Dermis microvascular lymphatic vessel endothelial cell (primary cell): ENCODE results near the gene PSORS1C1. TPM values are rescaled to one million over a fixed set of nuclear protein-coding genes. Genes with fewer than 3 reads are reported as not detected.
"Not testable (repeated sequence)": the region's sequence is repeated elsewhere in the genome, so short reads cannot be mapped to it uniquely, and the experiment has no call there.

Experiments
- DNase-seq, 2 donors: peaks; one replicate each; pipeline versions ENCODE4 v3.0.0 to v3.0.0-alpha.2; 2010; ENCODE audit warnings: low read depth in 2 of 2
- total RNA-seq: library from RNA; depleted of rRNA; stranded (reverse); fragments of >200 nt; gene quantifications from 2 replicates; pipeline ENCODE4 v1.2.1, GENCODE V29; 2014

PSORS1C1 gene
- total RNA-seq, 1 donor from 2014 or later = 3.7 TPM

DNA sequence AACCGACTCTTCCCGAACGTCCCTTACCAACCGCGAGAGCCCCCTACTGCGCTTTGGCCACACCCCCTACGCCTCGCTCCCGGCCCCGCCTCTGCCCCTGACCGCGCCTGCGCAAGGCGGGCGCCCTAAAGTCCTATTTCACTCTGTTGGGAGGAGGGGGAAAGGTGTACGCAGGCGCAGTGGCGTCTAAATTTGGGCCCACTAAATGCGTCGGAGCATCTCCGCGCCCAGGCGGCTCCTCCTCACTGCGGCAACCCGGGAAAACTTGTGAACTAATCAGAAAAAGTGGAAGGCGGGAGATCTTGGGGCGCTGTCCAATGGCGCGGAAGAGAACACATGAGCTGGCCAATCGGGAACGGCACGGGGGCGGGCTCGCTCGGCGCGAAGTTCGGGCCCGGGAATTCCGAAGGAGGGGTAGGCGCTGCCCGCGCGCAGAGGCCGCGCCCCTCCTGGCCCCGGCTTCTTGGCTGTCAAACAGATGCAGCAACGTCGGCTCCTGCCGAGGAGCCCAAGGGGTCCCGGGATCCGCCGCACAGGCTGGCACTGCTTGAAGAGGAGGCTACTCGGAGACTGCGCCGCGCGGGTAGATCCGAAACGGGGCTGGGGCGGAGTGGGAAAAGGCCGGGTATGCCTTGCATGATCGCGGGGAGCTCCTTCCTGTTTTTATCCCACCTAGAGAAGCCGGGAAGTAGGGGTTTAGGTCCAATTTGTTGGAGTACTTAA is 43.7 kb downstream of the PSORS1C1 start, which contains the start of gene TCF19:
Gene TCF19 (plus strand): TSS at position 450 of the 723 bp plus-strand sequence. CDS start 881 bp downstream, outside the sequence.
- peak; percentile 98 to 99 for DNase-seq

DNA sequence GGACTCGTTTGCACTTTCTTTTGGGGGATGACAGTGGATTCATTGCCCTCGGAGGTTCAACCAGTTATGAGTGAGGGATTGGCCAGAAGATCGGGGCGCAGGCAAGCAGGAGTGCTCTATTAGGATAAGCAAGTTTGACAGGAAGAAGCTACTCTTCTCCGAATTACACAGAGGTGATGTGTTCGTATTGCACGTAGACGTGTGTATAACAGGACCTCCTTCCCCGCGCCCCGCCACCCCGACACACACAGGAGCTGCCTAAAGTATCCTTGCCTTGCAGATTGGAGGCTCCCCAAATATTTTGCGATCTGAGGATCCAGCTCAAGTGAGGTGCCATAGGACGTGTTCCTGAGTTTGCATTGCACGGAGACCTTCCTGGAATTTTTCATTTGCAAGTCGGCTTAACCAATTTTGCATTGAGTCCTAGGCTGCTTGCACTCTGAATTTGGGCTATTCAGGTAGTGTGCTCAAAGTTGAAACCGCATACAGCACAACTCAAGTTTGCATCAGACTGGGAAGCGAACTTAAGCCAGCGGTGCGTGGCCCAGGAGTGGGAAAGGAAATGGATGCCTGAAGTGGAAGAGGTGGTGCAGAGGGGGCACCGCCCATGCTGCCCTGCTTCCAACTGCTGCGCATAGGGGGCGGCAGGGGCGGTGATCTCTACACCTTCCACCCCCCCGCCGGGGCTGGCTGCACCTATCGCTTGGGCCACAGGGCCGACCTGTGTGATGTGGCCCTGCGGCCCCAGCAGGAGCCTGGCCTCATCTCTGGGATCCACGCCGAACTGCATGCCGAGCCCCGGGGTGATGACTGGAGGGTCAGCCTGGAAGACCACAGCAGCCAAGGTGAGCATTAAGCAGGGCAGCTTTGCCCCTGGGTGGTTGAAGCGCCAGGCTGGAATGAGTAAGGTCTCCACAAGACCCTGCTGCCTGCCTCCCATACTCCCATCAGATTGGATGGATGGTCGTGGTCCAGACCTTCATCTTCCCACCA is 44.6 kb downstream of the PSORS1C1 start:
- peak in 1 of 2 donors; percentile 17 for DNase-seq

DNA sequence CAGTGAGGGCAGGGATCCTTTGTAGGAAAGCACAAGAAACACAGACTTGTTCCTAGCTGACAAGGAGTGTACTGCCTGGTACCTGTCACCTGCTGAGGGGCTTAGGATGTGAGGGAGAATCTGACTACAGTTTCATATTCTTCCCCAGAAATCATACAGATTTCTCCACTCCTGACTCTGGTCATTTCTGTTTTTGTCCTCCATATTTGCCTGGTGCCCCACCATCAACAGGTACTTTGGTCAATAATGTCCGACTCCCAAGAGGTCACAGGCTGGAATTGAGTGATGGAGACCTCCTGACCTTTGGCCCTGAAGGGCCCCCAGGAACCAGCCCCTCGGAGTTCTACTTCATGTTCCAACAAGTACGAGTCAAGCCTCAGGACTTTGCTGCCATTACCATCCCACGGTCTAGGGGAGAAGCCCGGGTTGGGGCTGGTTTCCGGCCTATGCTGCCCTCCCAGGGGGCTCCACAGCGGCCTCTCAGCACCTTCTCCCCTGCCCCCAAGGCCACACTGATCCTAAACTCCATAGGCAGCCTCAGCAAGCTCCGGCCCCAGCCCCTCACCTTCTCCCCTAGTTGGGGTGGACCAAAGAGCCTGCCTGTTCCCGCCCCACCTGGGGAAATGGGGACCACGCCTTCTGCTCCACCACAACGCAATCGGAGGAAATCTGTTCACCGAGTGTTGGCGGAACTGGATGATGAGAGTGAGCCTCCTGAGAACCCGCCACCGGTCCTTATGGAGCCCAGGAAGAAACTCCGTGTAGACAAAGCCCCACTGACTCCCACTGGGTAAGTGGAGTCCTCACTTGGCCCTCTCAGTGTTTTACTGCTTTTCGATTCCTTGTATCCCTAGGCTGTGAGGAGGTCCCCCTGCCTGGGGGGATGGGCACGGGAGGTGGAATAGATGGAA is 46.9 kb downstream of the PSORS1C1 start:
- no peak for DNase-seq

DNA sequence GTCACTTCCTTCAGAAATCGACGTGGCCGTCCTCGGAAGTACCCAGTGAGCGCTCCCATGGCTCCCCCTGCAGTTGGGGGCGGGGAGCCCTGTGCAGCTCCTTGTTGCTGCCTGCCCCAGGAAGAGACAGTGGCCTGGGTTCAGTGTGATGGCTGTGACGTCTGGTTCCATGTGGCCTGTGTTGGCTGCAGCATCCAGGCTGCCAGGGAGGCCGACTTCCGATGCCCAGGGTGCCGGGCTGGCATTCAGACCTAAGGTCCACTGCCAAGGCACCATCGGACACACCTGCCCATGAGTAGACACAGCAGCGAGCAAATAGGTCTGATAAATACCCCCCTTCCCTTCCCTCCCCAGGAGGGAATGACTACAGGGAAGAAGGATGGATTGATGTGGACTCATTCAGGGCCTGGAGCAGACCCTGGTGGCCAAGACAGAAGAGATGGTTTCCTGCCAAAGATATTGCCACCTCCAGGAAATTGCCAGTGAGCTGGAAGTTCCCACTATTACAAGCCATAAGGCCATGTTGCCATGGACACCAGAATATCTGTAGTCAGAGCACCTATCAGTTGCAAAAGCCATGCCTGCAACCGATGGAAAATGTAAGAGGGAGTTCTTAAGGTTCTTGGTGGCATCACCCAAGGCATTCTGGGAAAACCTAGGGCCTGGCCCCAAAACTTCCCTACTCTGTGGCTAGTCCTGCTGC is 48.0 kb downstream of the PSORS1C1 start:
- no peak for DNase-seq

DNA sequence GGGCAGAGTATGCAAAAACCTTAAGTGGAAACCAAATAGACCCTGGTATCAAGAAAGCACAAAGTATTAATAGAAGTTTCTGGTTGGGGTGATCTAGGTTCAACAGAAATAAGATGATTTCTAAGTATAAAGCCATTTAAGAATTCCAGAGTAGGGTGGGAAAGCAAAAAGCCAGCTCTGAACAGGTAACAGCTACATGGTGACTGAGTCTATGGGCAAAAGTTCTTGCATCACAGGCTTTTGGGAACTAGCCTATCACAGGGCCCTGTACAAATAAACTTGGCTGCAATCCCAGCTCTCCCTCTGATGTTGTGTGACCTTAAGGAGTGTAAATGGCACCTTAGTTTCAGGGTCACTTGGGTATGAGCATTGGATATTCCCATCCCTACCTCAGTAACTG is 49.3 kb downstream of the PSORS1C1 start:
- no peak for DNase-seq

DNA sequence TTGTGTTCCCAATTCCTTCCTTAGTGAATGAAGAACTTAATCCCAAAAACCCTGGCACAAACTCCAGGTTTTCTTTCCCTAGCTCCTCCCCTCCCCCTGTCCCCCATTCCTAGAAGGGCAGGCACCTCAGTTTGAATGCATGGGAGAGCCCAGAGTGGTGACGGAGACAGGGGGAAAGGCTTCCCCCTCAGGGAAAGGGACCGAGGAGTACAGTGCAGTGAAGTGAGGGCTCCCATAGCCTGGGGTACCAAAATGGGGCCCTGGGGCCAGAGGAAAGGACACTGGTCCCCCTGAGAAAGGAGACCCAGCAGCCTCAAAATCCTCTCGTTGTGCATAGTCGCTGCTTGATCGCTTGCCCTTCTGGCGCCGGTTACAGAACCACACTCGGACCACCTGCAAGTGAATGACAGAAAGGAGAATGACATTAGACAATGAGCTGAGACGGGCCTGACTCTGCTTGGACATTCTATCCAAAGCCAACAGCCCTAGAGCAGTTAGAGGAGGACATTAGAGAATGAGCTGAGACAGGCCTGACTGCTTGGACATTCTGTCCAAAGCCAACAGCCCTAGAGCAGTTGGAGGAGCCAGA is 50.0 kb downstream of the PSORS1C1 start:
- DNase-seq = not testable (repeated sequence)

DNA sequence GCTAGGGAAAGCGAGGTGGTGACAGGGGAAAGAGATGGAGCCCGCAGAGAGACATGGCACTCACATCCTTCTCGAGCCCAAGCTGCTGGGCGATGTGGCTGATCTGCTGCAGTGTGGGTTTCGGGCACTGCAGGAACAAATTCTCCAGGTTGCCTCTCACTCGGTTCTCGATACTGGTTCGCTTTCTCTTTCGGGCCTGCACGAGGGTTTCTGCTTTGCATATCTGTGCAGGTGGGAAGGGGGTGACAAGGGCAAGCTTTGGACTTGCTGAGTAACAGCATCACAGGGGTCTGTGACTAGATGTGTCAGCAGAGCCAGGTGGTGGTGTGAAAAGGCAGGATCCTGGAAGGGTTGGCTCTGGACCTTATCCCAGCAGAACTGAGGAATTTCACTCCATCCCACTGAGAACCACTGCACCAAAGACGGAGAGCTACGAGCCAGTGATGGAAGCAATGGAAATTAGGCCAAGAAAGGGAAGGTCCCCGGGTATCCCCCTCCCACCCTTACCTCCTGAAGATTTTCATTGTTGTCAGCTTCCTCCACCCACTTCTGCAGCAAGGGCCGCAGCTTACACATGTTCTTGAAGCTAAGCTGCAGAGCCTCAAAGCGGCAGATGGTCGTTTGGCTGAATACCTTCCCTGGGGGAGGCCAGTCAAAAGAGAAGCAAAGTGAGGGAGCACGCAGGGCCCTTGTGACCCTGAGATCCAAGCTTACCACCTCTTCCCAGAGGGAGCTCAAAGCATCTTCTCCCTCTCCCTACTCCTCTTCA is 50.6 kb downstream of the PSORS1C1 start:
- DNase-seq = not testable (repeated sequence)

DNA sequence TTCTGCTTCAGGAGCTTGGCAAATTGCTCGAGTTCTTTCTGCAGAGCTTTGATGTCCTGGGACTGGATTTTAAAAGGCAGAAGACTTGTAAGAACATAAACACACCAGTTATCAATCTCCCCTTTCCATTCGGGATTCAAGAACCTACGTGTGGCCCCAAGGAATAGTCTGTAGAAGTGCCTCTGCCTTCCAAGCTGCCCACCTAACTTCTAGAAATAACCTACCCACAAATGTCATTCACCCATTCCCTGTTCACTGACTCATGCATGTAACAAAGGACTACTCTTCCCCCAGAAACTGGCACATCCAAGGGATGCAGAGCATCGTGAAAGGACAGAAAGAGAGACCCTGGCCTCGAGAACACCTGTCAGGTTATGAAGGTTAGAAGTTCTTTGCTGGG is 51.4 kb downstream of the PSORS1C1 start:
- no peak for DNase-seq

DNA sequence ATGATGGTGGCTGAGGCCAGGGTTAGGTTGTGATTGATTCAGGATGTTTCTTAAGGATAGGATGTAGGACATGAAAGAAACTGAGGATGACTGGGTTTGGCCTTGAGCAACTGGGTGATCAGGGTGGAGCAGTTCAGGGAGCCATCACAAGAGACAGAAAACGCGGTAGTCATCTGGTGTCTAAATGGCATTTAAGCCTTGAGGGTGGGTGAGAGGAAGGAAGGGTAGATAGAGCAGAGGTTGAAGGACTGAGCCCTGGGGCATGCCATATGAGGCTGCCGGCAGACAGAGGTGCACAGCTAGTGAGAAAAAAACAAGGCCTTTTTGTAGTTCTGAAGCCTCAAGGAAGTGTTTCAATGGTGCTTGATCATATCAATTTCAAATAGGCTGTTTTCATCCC is 54.0 kb downstream of the PSORS1C1 start:
- no peak for DNase-seq

DNA sequence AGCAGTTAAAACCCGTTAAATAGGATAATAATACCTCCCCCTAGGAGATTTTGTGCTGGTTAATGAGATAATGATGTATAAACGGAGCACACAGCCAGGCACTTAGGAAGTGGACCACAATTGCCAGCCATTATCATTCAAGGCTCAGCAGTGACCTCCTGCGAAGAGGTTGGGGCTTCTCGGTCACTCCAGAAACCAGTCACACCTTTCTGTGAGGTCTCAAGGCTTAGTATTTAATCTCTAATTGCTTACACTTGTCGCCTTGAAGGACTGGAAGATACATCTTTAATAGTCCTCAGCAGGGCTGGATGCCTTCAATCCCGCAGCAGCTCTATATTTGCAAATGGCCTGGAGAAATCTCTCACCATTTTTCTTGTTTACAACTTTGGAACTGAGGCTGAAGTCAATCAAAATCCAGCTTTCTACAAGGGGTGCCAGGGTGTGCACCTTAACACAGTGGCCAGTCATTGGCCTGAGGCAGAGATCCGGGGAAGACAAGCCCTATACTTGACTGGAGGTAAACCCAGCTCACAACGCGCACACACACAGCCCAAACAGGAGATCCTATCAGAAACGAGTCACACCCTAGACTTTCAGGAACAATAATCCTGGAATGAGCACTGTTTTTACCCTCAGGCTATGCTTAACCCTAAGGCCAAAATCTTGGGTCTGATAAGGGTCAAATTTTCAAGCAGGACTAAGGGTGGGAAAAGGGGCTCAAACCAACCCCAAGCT is 54.7 kb downstream of the PSORS1C1 start:
- DNase-seq = no peak

DNA sequence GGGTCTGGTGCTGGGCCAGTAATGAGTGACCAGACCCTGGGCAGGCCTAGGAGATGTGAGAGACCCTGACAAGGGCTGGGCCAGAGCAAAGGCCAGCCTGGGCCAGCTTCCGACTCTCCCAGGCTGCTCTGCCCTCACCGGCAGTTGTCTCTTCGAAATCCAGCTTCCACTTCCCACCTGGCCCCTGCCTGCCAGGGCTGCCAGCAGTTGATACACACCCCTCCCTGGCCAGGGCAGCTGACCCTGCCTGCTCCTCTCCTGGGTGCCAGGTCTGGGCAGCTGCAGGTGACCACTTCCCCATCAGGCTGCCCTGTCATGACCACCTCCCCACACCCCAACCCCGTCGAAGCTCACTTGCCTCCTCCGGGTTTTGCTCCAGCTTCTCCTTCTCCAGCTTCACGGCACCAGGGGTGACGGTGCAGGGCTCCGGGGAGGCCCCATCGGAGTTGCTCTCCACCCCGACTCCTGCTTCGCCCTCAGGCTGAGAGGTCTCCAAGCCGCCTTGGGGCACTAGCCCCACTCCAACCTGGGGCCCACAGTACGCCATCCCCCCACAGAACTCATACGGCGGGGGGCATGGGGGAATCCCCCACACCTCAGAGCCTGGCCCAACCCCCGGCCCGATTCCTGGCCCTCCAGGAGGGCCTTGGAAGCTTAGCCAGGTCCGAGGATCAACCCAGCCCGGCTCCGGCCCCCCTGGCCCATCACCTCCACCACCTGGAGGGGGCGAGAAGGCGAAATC is 55.4 kb downstream of the PSORS1C1 start:
- not testable (repeated sequence) for DNase-seq

DNA sequence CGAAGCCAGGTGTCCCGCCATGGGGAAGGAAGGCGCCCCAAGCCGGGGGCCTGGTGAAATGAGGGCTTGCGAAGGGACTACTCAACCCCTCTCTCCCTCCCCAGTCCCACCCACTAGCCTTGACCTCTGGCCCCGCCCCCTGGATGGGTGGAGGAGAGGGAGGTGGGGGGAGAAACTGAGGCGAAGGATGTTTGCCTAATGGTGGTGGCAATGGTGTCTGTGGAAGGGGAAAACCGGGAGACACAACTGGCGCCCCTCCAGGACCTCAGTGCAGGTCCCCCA is 55.9 kb downstream of the PSORS1C1 start, which contains the start of gene POU5F1:
Gene POU5F1 (minus strand): TSS at position 83 of the 282 bp plus-strand sequence. CDS start 62 bp downstream, at position 21.
- DNase-seq = no peak

DNA sequence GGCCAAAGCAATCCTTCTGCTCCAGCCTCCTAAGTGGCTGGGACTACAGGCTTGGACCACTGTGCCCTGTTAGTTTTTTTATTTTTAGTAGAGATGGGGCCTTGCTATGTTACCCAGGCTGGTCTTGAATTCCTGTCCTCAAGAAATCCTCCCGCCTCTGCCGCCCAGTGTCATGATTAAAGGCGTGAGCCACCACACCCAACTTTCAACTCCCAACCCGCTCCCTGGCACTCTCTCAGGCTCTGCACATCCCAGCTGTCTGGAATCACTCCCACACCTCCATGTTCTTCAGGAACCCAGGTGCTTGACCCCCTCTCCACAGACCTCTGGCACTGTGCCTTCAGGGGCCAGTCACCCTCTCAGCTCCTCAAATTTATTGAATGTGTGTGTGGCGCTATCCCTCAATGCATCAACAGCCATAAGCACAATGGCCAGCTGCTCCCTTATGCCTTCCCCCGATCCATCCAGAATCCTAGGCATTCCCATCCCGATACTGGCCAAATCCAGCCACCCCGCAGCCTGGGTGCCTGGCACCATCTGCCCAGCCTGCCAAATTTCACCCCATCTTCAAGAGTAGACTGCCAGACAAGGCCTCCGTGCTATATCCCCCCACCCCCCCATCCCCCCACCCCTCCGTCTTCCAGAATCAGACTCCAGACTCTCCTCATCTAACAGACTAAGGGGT is 56.5 kb downstream of the PSORS1C1 start:
- no peak for DNase-seq

DNA sequence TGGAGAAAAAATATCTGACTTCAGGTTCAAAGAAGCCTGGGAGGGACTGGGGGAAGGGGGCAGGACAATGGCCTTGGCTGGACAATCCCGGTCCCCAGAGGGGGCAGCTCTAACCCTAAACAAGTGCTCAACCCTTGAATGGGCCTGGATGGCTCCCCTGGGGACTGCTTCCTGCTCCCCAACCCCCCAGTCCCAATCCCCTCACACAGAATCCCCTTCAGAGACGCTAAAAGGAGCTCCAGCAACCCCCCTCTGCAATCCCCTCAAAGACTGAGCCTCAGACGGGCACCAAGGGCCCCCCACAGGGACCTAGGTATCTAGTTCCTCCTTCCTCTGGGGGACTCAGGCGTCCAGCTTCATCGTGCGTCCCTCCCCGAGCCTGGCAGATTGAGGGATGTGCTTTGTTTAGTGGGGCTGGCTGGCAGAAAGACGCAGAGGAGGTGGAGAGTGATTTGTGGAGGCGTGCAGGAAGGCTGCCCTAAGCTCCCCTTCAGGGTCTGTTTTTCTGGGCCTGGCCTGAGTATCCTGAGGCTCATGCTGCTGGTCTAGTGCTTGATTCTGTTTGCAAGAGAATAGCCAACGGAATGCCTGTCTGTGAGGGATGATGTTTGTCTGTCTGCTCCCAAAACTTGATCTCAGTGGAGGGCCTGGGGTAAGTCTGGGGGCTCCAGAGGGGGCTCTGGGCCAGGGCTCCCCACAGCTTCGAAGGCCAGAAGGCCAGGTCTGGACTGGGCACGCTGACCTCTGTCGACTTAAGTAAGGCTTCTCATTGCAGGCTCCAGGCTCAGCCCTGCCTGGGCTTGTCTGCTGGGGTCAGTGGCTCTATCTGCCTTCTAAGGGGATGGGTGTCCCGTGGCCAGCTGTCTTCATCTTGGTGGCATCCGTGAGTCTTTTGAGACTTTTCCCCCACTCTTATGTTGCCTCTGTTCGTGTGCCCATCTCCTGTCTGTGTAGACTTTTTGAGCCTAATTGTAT is 57.6 kb downstream of the PSORS1C1 start:
- no peak for DNase-seq

DNA sequence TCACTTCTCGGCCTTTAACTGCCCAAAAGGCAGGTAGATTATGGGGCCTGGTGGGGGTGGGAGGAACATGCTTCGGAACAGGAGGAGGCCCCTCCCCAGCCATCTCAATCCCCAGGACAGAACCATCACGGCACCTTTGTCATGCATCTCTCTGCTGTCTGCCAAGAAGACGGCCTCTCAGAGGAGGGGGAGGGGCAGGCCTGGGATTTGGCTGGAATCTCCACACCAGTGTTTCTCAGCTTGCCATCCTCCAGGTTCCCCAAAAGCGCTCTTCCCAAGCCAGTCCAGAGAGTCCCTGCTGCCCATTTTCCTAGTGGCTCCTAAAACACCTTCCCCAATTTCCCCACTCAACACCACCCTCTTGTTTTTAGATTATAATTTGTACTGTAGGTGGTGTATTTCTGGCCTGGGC is 58.4 kb downstream of the PSORS1C1 start:
- DNase-seq = no peak

DNA sequence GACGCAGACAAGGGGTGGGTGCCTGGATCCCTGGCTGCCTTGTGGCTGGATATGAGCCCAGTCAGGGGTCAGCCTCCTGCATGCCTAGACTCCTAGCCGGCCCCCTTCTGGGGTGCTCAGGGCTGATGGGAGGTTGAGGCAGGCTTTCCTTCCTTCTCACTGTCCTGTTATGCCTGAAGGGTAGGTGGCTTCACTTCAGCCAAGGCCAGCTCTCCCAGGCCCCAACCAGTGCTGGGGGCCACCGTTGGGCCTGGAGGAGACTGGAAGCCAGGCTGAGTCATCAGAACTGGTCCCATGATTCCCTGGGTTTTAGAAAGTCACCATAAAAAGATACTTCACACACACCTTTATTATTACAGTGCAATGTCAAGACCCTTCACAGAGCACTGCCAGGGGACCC is 58.8 kb downstream of the PSORS1C1 start:
- no peak for DNase-seq
